Activated T-helper 1 cell treated with anti-CD3 and anti-CD28 coated beads, Interleukin-12 subunit alpha, Interleukin-12 subunit beta, Interleukin-2, Interleukin-4 antibody, amounts not matched to agents 30 ng/mL and 10 ng/mL and 1 ng/mL, durations not matched to agents 14 hours and 24 hours and 36 hours (primary cell): ENCODE data around the gene MRPS34. TPM values are rescaled to one million over a fixed set of nuclear protein-coding genes. Genes with fewer than 3 reads are reported as not detected.

ENCODE experiments used
- DNase-seq: peaks from one replicate; pipeline ENCODE4 v3.0.0; 2021; ENCODE audit warnings: low spot score
- H3K27ac Mint-ChIP-seq: one replicate; pipeline ENCODE4 v1.8.0; 2021; ENCODE audit warnings: mild to moderate bottlenecking, mixed read lengths
- H3K27me3 Mint-ChIP-seq: one replicate; pipeline ENCODE4 v1.8.0; 2022; ENCODE audit warnings: mild to moderate bottlenecking, moderate library complexity, mixed read lengths; ENCODE audit not compliant: insufficient read depth
- H3K36me3 Mint-ChIP-seq: one replicate; pipeline ENCODE4 v1.8.0; 2021; ENCODE audit warnings: low read depth, mixed read lengths
- H3K4me1 Mint-ChIP-seq: one replicate; pipeline ENCODE4 v1.8.0; 2021; ENCODE audit warnings: low read depth, mixed read lengths
- H3K4me3 Mint-ChIP-seq: one replicate; pipeline ENCODE4 v1.8.0; 2021; ENCODE audit warnings: mild to moderate bottlenecking, moderate library complexity, mixed read lengths
- H3K9me3 Mint-ChIP-seq: one replicate; pipeline ENCODE4 v1.8.0; 2021; ENCODE audit warnings: mixed read lengths
- intact Hi-C: fragments of 100-400 bp; cut with micrococcal nuclease; formaldehyde crosslinking; loops from one replicate; pipeline ENCODE4 v1.15.1; 2024
- total RNA-seq: library from RNA; stranded (reverse); gene quantifications from 2 replicates; pipeline ENCODE4 v1.2.3, GENCODE V29; 2022

MRPS34 gene
- total RNA-seq: 209 and 215 TPM in 2 replicates

DNA sequence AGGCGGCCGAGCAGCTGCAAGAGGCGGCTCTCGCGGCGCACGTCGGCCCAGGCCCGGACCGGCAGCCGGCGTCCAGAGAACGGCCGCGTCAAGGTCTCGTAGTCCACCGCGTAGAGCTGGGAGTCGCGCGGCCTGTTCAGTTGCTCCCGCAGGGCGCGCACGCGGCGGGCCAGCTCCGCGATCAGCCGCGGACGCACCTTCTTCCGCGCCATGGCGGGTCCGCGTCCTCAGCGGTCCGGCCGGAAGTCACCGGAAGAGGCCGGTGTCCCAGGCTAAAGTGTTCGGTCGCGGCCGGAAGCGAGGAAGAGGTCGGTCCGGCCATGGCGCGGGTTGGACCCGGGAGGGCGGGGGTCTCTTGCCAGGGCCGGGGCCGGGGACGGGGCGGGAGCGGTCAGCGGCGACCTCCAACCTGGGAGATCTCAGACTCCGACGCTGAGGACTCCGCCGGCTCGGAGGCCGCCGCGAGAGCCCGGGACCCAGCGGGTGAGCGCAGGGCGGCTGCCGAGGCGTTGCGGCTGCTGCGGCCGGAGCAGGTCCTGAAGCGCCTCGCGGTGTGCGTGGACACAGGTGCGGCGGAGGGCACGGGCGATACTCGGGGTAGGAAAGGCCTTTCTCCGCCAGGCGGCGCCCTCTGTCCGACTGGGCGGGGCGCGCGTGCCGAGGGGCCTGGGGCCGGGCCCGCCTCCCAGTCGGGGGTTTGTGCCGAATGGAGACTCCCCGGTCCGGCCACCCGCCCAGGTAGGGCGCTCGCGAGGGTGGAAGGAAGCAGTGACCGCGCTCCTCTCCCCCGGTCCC, at the start of gene MRPS34:
TSS of gene MRPS34 (minus strand) at position 227 of the 795 bp plus-strand sequence. CDS start at position 212, 15 bp downstream.
- no peaks in the 10 kb centered on the region for H3K9me3 Mint-ChIP-seq
- intact Hi-C loops: loop anchor here (1.0 to 5.0 kb wide), 6 partner anchors 9 to 170 kb away; partner anchors contain the start of genes CRAMP1, HAGH, IFT140 and JPT2
- DNase-seq: peak; percentile 82
- H3K27ac Mint-ChIP-seq: peak within 1 kb of the TSS; percentile 98
- no peaks in the 10 kb centered on the region for H3K27me3 Mint-ChIP-seq
- peaks cover 8% of the 10 kb centered on the region for H3K4me1 Mint-ChIP-seq
- H3K4me3 Mint-ChIP-seq: peak within 1 kb of the TSS; percentile 100
- peaks cover 13% of the 10 kb centered on the region for H3K36me3 Mint-ChIP-seq

DNA sequence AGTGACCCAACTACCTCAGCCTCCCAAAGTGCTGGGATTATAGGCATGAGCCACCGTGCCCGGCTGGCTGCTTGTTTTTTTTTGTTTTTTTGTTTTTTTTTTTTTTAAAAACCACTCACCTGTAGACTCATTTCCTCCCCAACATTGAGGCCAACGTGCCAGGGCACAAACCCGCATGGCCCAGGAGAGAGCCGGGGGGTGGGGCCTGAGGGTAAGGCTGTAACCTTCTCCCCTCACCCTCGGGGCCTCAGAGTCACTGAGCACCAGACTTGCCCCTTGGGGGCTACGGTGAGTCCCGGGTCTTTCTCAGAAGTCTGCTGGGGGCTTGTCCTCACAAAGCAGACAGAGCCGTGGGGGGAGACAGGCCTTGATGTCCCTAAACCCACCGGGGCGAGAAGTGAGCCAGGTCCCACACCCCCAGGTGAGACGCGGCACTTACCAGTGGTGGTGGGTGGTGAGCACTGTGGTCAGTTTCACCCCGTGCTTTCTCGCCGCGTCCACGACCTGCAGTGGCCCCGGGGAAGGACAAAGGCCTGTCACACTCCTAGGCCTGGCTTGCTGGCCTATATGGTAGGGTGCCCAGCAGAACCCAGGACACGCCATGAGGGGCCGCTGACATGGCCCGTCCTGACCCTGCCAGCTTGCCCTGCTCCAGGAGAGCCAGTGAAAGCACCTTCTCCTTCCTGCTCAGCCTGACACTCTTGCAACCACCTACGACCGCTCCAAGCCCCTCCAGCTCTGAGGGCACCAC, 49.1 kb upstream of the MRPS34 start:
- no peak overlapping the region for H3K27ac Mint-ChIP-seq
- H3K36me3 Mint-ChIP-seq: peaks cover 2% of the 10 kb centered on the region
- no peaks in the 10 kb centered on the region for H3K27me3 Mint-ChIP-seq
- DNase-seq: no peak
- H3K9me3 Mint-ChIP-seq: no peaks in the 10 kb centered on the region
- H3K4me1 Mint-ChIP-seq: peaks cover 7% of the 10 kb centered on the region
- H3K4me3 Mint-ChIP-seq: no peak overlapping the region
- intact Hi-C loops: no loop called here

DNA sequence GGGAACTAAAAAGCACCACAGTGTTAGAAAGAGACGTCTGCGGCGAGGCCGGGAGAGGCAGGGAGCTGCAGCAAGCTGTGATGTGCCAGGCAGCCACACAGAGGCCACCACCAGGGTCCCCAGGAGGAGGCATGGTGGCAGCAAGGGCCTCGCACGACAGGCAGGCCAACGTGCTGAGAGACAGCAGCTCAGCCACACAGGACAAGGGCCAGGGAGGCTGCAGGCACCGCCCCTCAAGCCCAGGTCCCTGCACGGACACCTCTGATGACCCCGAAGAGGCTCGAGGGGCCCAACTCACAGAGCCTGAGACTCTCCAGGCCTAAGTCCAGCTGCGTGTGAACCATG, 48.0 kb upstream of the MRPS34 start:
- Mint-ChIP-seq H3K4me3 (no peak overlapping the region), H3K9me3 (no peaks in the 10 kb centered on the region), H3K36me3 (peaks cover 2% of the 10 kb centered on the region), H3K4me1 (peaks cover 7% of the 10 kb centered on the region), H3K27me3 (no peaks in the 10 kb centered on the region), H3K27ac (no peak overlapping the region)
- intact Hi-C loops: no loop called here
- DNase-seq: no peak

DNA sequence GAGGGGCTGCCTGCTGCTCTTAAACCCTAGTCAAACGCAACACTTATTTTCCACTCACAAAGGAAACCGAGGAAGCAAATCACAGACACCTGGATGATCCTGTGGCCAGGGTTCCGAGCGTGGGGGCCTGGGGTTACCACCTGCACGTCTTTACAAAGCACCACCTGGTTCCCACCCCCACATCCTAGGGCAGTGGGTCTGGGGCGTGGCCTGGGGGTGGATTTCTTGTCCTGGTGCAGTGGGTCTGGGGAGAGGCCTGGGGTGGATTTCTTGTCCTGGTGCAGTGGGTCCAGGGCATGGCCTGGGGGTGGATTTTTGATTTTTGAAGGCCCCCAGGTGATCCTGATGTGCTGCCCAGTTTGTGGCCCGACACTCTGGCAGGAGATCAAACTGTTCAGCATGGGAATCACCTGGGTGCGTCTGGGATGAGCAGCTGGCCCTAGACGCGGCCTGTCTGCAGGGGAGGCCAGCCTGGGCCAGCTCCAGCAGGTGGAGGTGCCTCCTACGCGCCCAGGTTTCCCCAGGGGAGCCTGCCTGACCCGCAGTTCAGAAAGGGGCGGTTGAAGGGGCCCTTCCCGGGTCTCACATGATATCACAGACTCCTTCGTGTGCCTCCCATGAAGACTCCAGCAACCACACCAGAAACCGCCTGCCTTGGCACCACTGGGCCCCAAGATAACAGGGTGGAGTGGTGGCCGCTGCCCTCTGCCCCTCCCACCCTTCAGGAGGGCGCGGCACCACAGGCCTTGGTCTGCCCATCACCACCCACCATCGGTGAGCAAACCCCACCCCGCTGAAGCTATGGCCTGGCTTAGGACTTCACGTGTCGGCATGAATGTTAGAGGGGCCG, 47.4 kb upstream of the MRPS34 start:
- Mint-ChIP-seq H3K4me3 (no peak overlapping the region), H3K4me1 (peaks cover 7% of the 10 kb centered on the region), H3K27me3 (no peaks in the 10 kb centered on the region), H3K27ac (no peak overlapping the region), H3K9me3 (no peaks in the 10 kb centered on the region), H3K36me3 (peaks cover 6% of the 10 kb centered on the region)
- DNase-seq: no peak
- intact Hi-C loops: no loop called here

DNA sequence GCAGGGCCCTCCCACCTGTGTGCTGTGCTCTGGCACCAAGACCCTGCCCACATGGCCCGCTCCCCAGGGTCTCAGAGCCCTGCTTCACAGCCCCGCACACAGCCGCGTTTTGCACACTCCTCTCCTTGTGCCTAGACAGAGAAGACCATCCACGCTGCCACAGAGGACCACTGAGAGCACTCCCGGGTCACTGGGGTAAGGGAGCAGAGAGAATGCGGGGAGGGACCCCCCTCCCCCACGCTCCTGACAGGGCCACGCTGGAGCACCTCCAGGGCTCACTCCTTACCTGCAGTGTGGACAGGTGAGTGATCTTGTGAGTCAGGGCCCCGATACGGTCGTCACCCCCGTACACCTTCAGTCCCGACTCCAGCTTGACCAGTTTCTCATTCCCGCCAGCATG, 46.7 kb upstream of the MRPS34 start:
- no peaks in the 10 kb centered on the region for H3K9me3 Mint-ChIP-seq
- peaks cover 11% of the 10 kb centered on the region for H3K36me3 Mint-ChIP-seq
- H3K4me3 Mint-ChIP-seq: no peak overlapping the region
- DNase-seq: no peak
- no peaks in the 10 kb centered on the region for H3K27me3 Mint-ChIP-seq
- intact Hi-C loops: no loop called here
- H3K4me1 Mint-ChIP-seq: peaks cover 5% of the 10 kb centered on the region
- no peak overlapping the region for H3K27ac Mint-ChIP-seq

DNA sequence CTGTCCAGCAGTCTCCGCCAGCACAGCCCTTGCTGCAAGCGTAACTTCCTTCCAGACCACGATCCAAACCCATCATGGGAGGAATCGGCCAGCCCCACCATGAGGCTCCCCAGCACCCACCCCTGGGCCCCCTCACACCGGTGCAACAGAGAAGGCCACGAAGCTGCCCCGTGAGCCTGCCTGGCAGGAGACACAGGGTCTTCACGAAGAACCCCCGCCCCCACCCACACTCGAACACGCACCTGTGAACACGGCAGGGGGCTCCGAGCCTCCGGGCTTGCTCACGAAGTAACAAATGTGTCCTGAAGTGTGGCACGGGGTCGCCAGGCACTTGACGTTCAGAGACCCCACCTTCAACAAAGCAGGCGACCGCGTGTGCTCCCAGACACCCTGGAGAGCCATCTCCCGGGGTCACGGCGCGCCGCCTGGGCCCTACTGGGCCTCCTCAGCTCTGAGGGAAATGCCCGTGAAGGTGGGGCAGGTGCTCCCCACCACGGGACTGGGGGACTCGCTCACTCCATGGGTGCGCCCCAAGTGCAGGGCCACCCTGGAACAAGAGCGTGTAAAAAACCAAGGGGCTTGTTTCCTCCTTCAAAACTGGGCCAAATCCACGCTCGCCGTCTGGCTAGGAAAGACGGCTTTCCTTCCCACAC, 46.1 kb upstream of the MRPS34 start:
- H3K4me1 Mint-ChIP-seq: no peaks in the 10 kb centered on the region
- H3K36me3 Mint-ChIP-seq: peaks cover 11% of the 10 kb centered on the region
- H3K27ac Mint-ChIP-seq: no peak overlapping the region
- H3K9me3 Mint-ChIP-seq: no peaks in the 10 kb centered on the region
- intact Hi-C loops: no loop called here
- no peak for DNase-seq
- H3K4me3 Mint-ChIP-seq: no peak overlapping the region
- no peaks in the 10 kb centered on the region for H3K27me3 Mint-ChIP-seq

DNA sequence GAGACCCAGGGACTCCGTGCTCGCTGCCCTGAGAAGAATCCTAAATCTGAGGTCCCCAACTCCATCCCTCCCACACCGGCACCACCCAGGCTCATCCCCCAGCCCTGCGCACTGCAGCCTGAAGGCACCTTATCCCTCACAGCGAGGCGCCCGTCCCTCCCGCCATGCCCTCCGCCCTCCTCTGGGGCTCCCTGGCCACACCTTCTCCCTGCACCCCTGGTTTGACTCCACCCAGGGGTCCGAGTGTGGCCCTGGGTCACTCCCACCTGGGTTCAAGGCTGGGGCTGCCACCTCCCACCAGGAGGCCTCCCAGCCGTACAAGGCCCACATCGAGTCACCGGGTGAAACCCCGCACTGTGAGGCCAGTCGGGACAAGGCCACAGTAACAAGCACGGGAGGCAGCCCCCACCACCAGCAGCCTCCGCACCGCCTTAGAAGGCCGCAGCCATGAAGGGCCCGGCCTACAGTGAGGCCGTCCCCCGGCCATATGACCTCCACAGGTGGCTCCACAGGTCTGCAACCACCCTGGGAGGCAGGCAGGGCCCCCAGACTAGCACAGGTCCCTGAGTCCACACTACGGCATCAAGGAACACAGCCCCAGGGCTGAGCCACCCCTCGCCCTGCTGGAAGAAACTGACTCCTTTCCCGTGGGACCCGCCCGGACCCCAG, 45.4 kb upstream of the MRPS34 start:
- H3K9me3 Mint-ChIP-seq: no peaks in the 10 kb centered on the region
- H3K27ac Mint-ChIP-seq: no peak overlapping the region
- intact Hi-C loops: no loop called here
- H3K27me3 Mint-ChIP-seq: no peaks in the 10 kb centered on the region
- no peak overlapping the region for H3K4me3 Mint-ChIP-seq
- peaks cover 3% of the 10 kb centered on the region for H3K4me1 Mint-ChIP-seq
- no peak for DNase-seq
- peaks cover 11% of the 10 kb centered on the region for H3K36me3 Mint-ChIP-seq

DNA sequence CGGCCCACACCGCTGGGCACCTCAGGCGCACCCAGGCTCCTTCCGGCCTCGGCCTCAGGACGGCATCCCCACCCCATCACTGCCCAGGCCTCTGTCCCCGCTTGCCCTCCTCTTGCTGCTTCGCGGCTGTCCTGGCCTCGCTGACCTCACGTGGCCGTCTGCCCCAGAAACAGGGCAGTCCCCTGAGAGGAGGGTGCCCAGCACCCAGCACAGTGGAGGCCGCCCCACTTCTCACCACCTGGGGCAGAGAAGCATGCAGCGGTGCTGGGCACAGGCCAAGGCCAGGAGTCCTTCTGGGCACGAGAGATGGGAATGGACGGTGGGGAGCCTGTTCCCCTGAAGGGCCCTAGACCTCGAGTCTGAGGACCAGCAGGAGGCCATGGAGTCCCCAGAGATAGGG, 44.8 kb upstream of the MRPS34 start:
- intact Hi-C loops: no loop called here
- H3K27me3 Mint-ChIP-seq: no peaks in the 10 kb centered on the region
- no peak overlapping the region for H3K27ac Mint-ChIP-seq
- H3K4me1 Mint-ChIP-seq: peaks cover 8% of the 10 kb centered on the region
- no peaks in the 10 kb centered on the region for H3K9me3 Mint-ChIP-seq
- no peak for DNase-seq
- H3K4me3 Mint-ChIP-seq: no peak overlapping the region
- H3K36me3 Mint-ChIP-seq: peaks cover 14% of the 10 kb centered on the region

DNA sequence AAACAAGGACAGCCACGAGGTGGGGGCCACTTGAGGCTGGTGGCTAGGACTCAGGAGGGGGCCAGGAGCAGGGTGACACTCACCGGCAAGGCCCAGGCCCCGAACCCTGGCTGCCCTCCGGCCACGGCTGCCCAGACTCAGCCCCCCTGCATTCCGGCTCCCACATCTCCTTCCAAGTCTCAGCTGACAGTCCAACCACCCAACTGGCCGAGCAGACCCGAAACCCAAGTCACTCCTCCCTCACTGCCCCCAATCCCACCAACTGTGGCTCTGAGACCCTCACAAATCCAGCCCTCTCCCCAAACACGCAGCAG, 44.3 kb upstream of the MRPS34 start:
- Mint-ChIP-seq H3K4me3 (no peak overlapping the region), H3K9me3 (no peaks in the 10 kb centered on the region), H3K36me3 (peaks cover 14% of the 10 kb centered on the region), H3K27me3 (no peaks in the 10 kb centered on the region), H3K27ac (no peak overlapping the region), H3K4me1 (peaks cover 8% of the 10 kb centered on the region)
- no peak for DNase-seq
- intact Hi-C loops: no loop called here

DNA sequence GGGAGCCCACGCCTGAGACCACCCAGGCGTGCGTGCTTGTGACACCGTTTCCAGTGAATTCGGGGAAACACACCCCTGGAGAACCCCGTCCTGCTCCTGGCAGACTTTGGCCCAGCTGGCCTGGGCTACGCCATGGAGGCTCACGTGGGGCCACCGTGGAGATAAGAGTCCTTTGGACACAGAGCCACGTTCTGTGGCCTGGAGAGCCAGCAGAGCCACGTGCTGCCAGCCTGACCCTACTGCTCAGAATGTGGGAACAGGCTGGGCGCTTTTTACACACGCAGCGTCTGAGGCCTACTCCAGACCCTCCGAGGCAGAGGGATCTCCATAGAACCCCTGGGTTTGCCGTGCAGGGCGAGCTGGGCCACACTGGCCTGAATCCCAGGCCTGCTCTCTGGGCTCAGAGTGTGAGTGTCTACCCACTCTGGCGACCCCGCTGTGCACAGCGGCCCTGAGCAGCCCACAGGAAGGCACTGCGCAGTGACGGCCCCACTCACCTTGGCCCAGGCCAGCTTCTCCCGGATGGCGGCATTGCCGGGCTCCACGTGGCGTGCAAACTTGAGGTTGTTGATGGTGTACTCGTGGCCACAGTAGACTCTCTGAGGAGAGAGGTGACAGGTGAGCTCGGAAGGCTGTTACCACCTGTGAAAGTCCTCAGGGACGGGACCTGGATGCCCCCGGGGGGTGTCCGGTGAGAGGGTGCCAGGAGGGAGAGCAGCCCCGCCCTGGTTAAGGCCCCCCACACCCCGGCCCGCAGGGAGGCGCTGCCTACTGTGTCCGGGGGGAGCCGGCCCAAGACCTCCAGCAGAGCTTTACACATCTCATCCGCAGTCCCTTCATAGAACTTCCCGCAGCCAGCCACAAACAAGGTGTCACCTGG, 43.7 kb upstream of the MRPS34 start:
- Mint-ChIP-seq H3K27me3 (no peaks in the 10 kb centered on the region), H3K36me3 (peaks cover 14% of the 10 kb centered on the region), H3K4me1 (peaks cover 8% of the 10 kb centered on the region), H3K27ac (no peak overlapping the region), H3K9me3 (no peaks in the 10 kb centered on the region), H3K4me3 (no peak overlapping the region)
- intact Hi-C loops: no loop called here
- DNase-seq: no peak

DNA sequence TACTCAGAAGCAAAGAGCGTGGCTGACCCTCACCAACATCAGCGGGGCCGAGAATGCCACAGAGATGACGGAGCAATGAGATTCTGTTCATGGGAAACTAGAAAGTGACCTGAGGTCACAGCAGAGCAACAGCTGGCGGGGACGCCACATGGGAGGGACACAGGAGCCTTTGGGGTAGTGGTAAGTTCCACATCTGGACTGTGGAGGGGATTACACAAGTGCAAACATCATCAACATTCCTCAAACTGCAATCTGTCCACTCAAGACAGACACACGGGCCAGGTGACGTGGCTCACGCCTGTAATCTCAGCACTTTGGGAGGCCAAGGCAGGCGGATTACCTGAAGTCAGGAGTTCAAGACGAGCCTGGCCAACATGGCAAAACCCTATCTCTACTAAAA, 42.5 kb upstream of the MRPS34 start:
- intact Hi-C loops: no loop called here
- Mint-ChIP-seq H3K9me3 (no peaks in the 10 kb centered on the region), H3K27ac (no peak overlapping the region), H3K27me3 (no peaks in the 10 kb centered on the region), H3K36me3 (peaks cover 14% of the 10 kb centered on the region), H3K4me1 (peaks cover 8% of the 10 kb centered on the region), H3K4me3 (no peak overlapping the region)
- no peak for DNase-seq
